Measurements from ENCODE around the gene GATA2.

Gene GATA2

GRCh38 chr3:128458746-128459460 lies 34.1 kb downstream of the GATA2 start:
- no peak for DNase-seq (ENCODE audit: low read depth in 2 of 3, low spot score in 1 of 3)

- no peak for DNase-seq (ENCODE audit: low read depth in 2 of 3, low spot score in 1 of 3)
Observed at GRCh38 chr3:128457937-128458336, 35.1 kb downstream of the GATA2 start.

GRCh38 chr3:128456776-128457715 lies 36.0 kb downstream of the GATA2 start:
- no peak for DNase-seq (ENCODE audit: low read depth in 2 of 3, low spot score in 1 of 3)

GRCh38 chr3:128455786-128456748 lies 36.9 kb downstream of the GATA2 start:
- DNase-seq (ENCODE audit: low read depth in 2 of 3, low spot score in 1 of 3) = no peak

- DNase-seq (ENCODE audit: low read depth in 2 of 3, low spot score in 1 of 3) = no peak
Observed at GRCh38 chr3:128455116-128455515, 37.9 kb downstream of the GATA2 start.

GRCh38 chr3:128454310-128454618 lies 38.7 kb downstream of the GATA2 start:
- DNase-seq (ENCODE audit: low read depth in 2 of 3, low spot score in 1 of 3) = no peak

GRCh38 chr3:128453501-128454309 lies 39.3 kb downstream of the GATA2 start:
- DNase-seq (ENCODE audit: low read depth in 2 of 3, low spot score in 1 of 3) = no peak

GRCh38 chr3:128452678-128453275 lies 40.2 kb downstream of the GATA2 start:
- no peak for DNase-seq (ENCODE audit: low read depth in 2 of 3, low spot score in 1 of 3)

GRCh38 chr3:128452120-128452519 lies 40.9 kb downstream of the GATA2 start:
- DNase-seq (ENCODE audit: low read depth in 2 of 3, low spot score in 1 of 3) = no peak

- no peak for DNase-seq (ENCODE audit: low read depth in 2 of 3, low spot score in 1 of 3)
Observed at GRCh38 chr3:128449111-128449638, 43.8 kb downstream of the GATA2 start.

GRCh38 chr3:128448491-128448890 lies 44.5 kb downstream of the GATA2 start:
- no peak for DNase-seq (ENCODE audit: low read depth in 2 of 3, low spot score in 1 of 3)

GRCh38 chr3:128447561-128448013 lies 45.4 kb downstream of the GATA2 start:
- peak; percentile 60 to 74 (median 66) for DNase-seq (ENCODE audit: low read depth in 2 of 3, low spot score in 1 of 3)

- no peak for DNase-seq (ENCODE audit: low read depth in 2 of 3, low spot score in 1 of 3)
Observed at GRCh38 chr3:128446821-128447220, 46.2 kb downstream of the GATA2 start.

GRCh38 chr3:128445357-128445756 lies 47.6 kb downstream of the GATA2 start:
- DNase-seq (ENCODE audit: low read depth in 2 of 3, low spot score in 1 of 3) = no peak

GRCh38 chr3:128443771-128444170 lies 49.2 kb downstream of the GATA2 start:
- no peak for DNase-seq (ENCODE audit: low read depth in 2 of 3, low spot score in 1 of 3)

- DNase-seq (ENCODE audit: low read depth in 2 of 3, low spot score in 1 of 3) = no peak
Observed at GRCh38 chr3:128442949-128443348, 50.1 kb downstream of the GATA2 start.

GRCh38 chr3:128442070-128442469 lies 50.9 kb downstream of the GATA2 start:
- DNase-seq (ENCODE audit: low read depth in 2 of 3, low spot score in 1 of 3) = no peak

GRCh38 chr3:128439226-128439625 lies 53.8 kb downstream of the GATA2 start:
- DNase-seq (ENCODE audit: low read depth in 2 of 3, low spot score in 1 of 3) = no peak

- no peak for DNase-seq (ENCODE audit: low read depth in 2 of 3, low spot score in 1 of 3)
Observed at GRCh38 chr3:128438488-128439072, 54.4 kb downstream of the GATA2 start.
